Spinal cord (tissue), 10 donors: ENCODE measurements around the gene SENP6. TPM values are rescaled to one million over a fixed set of nuclear protein-coding genes. Genes with fewer than 3 reads are reported as not detected.
"Not testable (repeated sequence)": the region's sequence is repeated elsewhere in the genome, so short reads cannot be mapped to it uniquely, and the experiment has no call there.

Source experiments
- DNase-seq, 6 donors: peaks; one replicate each; pipeline versions ENCODE4 v3.0.0 to v3.0.0-alpha.2; 2013 to 2015; ENCODE audit warnings: low spot score in 6 of 6, low read depth in 4 of 6
- H3K27ac ChIP-seq: one replicate; pipeline ENCODE4 v1.5.1; 2013; ENCODE audit warnings: low read depth, low read length, control low read depth
- H3K27me3 ChIP-seq: one replicate; pipeline ENCODE4 v1.6.1; 2013; ENCODE audit warnings: low read length; ENCODE audit not compliant: control insufficient read depth, insufficient read depth
- H3K36me3 ChIP-seq: one replicate; pipeline ENCODE4 v1.6.1; 2013; ENCODE audit warnings: low read length; ENCODE audit not compliant: control insufficient read depth, insufficient read depth
- H3K4me1 ChIP-seq: one replicate; pipeline ENCODE4 v1.6.1; 2013; ENCODE audit warnings: low read length; ENCODE audit not compliant: control insufficient read depth, insufficient read depth
- H3K4me3 ChIP-seq: one replicate; pipeline ENCODE4 v1.5.1; 2013; ENCODE audit warnings: low read depth, low read length, control low read depth
- H3K9me3 ChIP-seq: one replicate; pipeline ENCODE4 v1.6.1; 2013; ENCODE audit warnings: low read length; ENCODE audit not compliant: control insufficient read depth, insufficient read depth
- WGBS: methylation state at CpG from one replicate; pipeline ENCODE4 v1.1.5; 2013; ENCODE audit warnings: missing lambda C conversion rate; ENCODE audit not compliant: insufficient coverage; 5-methylcytosine and 5-hydroxymethylcytosine counted together
- polyA plus RNA-seq, 2 donors: library from polyadenylated mRNA; unstranded; fragments of 120-200 nt; gene quantifications; one replicate each; pipeline ENCODE4 v1.2.1, GENCODE V29; 2013; ENCODE audit not compliant: insufficient read length in 2 of 2
- total RNA-seq, 2 donors: library from RNA; depleted of rRNA in 1 of 2; stranded (reverse); fragments of 120-200 nt in 1 of 2; fragments of >200 nt in 1 of 2; gene quantifications; one replicate each; pipeline versions ENCODE4 v1.2.3 to v1.2.4, GENCODE V29; 2013 to 2014
- donor health status: healthy.

Gene SENP6
- total and polyA plus RNA-seq, 4 donors: 76.1 to 174 (median 102) TPM

GRCh38 chr6:75727206-75727605, 125.5 kb downstream of the SENP6 start:
- Histone ChIP-seq H3K9me3 (no peaks in the 10 kb centered on the region), H3K36me3 (no peaks in the 10 kb centered on the region), H3K27ac (no peak overlapping the region), H3K4me1 (no peaks in the 10 kb centered on the region), H3K27me3 (no peaks in the 10 kb centered on the region), H3K4me3 (no peak overlapping the region)
- WGBS: 100% methylated on average over 1 of the region's 2 CpGs
- DNase-seq: no peak

- H3K4me3 ChIP-seq, H3K36me3 ChIP-seq, H3K4me1 ChIP-seq, H3K27ac ChIP-seq, DNase-seq, H3K9me3 ChIP-seq, H3K27me3 ChIP-seq: not testable (repeated sequence)
- WGBS: 100% methylated on average over 1 of the region's 8 CpGs
These were observed 129.3 kb downstream of the SENP6 start for GRCh38 chr6:75731029-75731428.

- DNase-seq: no peak
- Histone ChIP-seq H3K4me1 (no peaks in the 10 kb centered on the region), H3K36me3 (no peaks in the 10 kb centered on the region), H3K27me3 (no peaks in the 10 kb centered on the region), H3K27ac (no peak overlapping the region), H3K4me3 (no peak overlapping the region), H3K9me3 (peaks cover 1% of the 10 kb centered on the region)
- WGBS: no CpG with 5 or more reads among the region's 1 CpG
These were observed 134.0 kb downstream of the SENP6 start for GRCh38 chr6:75735491-75736186.

- no peak for DNase-seq
- H3K4me3 ChIP-seq: no peak overlapping the region
- 90% methylated on average over 2 of the region's 4 CpGs for WGBS
These were observed 142.3 kb downstream of the SENP6 start for GRCh38 chr6:75743971-75744370.

GRCh38 chr6:75745404-75745803, 143.7 kb downstream of the SENP6 start:
- no peak overlapping the region for H3K4me3 ChIP-seq
- WGBS: no CpG with 5 or more reads among the region's 3 CpGs
- H3K27me3 ChIP-seq: no peaks in the 10 kb centered on the region
- H3K4me1 ChIP-seq: peaks cover 4% of the 10 kb centered on the region
- no peaks in the 10 kb centered on the region for H3K9me3 ChIP-seq
- no peak overlapping the region for H3K27ac ChIP-seq
- no peak for DNase-seq
- H3K36me3 ChIP-seq: no peaks in the 10 kb centered on the region

More at GRCh38 chr6:75743971-75744370, 142.3 kb downstream of the SENP6 start:
- Histone ChIP-seq H3K27me3 (no peaks in the 10 kb centered on the region), H3K9me3 (no peaks in the 10 kb centered on the region), H3K27ac (no peak overlapping the region), H3K4me1 (peaks cover 4% of the 10 kb centered on the region), H3K36me3 (no peaks in the 10 kb centered on the region)

- 28% methylated on average over 2 of the region's 2 CpGs for WGBS
- Histone ChIP-seq H3K4me1 (peaks cover 8% of the 10 kb centered on the region), H3K27ac (no peak overlapping the region), H3K27me3 (no peaks in the 10 kb centered on the region), H3K9me3 (no peaks in the 10 kb centered on the region), H3K36me3 (no peaks in the 10 kb centered on the region), H3K4me3 (no peak overlapping the region)
- peak in 1 of 6 donors; percentile 35 for DNase-seq
These were observed 144.5 kb downstream of the SENP6 start for GRCh38 chr6:75746221-75746620.

- peaks cover 8% of the 10 kb centered on the region for H3K4me1 ChIP-seq
- no peaks in the 10 kb centered on the region for H3K27me3 ChIP-seq
- H3K36me3 ChIP-seq: no peaks in the 10 kb centered on the region
- no peak overlapping the region for H3K4me3 ChIP-seq
- H3K27ac ChIP-seq: no peak overlapping the region
- no peaks in the 10 kb centered on the region for H3K9me3 ChIP-seq
- no peak for DNase-seq
- WGBS: 87% methylated on average over 3 of the region's 9 CpGs
These were observed 145.7 kb downstream of the SENP6 start for GRCh38 chr6:75747152-75747992.

GRCh38 chr6:75748003-75748742, 146.5 kb downstream of the SENP6 start:
- 0% methylated on average over 8 of the region's 17 CpGs for WGBS
- Histone ChIP-seq H3K4me3 (peak overlapping the region; percentile 91), H3K36me3 (no peaks in the 10 kb centered on the region), H3K27me3 (no peaks in the 10 kb centered on the region), H3K4me1 (peaks cover 8% of the 10 kb centered on the region), H3K9me3 (no peaks in the 10 kb centered on the region), H3K27ac (peak overlapping the region; percentile 90)
- DNase-seq: peak in 1 of 6 donors; percentile 6

- WGBS: under 1% methylated on average over 97 of the region's 97 CpGs
- peak; percentile 44 to 91 (median 62) for DNase-seq
- H3K27me3 ChIP-seq: no peaks in the 10 kb centered on the region
- peak within 1 kb of the TSS; percentile 91 for H3K4me3 ChIP-seq
- H3K36me3 ChIP-seq: no peaks in the 10 kb centered on the region
- H3K9me3 ChIP-seq: no peaks in the 10 kb centered on the region
- peaks cover 8% of the 10 kb centered on the region for H3K4me1 ChIP-seq
- H3K27ac ChIP-seq: peak within 1 kb of the TSS; percentile 90
These were observed 147.3 kb downstream of the SENP6 start, which contains the start of gene MYO6 for GRCh38 chr6:75748743-75749538. Gene MYO6 (plus strand): TSS chr6:75749239. CDS start chr6:75817548, 68,309 bp downstream.
